Upper lobe of left lung (tissue), 6 donors: ENCODE data around the gene SLC12A7. TPM values are rescaled to one million over a fixed set of nuclear protein-coding genes. Genes with fewer than 3 reads are reported as not detected.

Experiments used
- ATAC-seq, 2 donors: fragments of 200-7000 bp; cut with Tn5 transposase; one replicate each; pipeline ENCODE4 v1.9.1; 2022; ENCODE audit warnings: mild to moderate bottlenecking in 2 of 2, moderate library complexity in 2 of 2; ENCODE audit not compliant: low FRiP score in 2 of 2
- DNase-seq, 2 donors: peaks; one replicate each; pipeline ENCODE4 v3.0.0-alpha.2; 2019 to 2020
- H3K27ac ChIP-seq, 4 donors: fragments of 200-600 bp; sonication (generic); one replicate each; pipeline ENCODE4 v1.5.1; 2016 to 2019
- H3K27me3 ChIP-seq, 4 donors: fragments of 200-600 bp; sonication (generic); one replicate each; pipeline ENCODE4 v1.5.1; 2017 to 2019
- H3K36me3 ChIP-seq, 4 donors: fragments of 200-600 bp; sonication (generic); one replicate each; pipeline ENCODE4 v1.5.1; 2016 to 2019
- H3K4me1 ChIP-seq, 4 donors: fragments of 200-600 bp; sonication (generic); one replicate each; pipeline ENCODE4 v1.5.1; 2018 to 2019
- H3K4me3 ChIP-seq, 4 donors: fragments of 200-600 bp; sonication (generic); one replicate each; pipeline ENCODE4 v1.5.1; 2017 to 2019; ENCODE audit warnings: mild to moderate bottlenecking in 2 of 4, moderate library complexity in 1 of 4
- H3K9me3 ChIP-seq, 4 donors: fragments of 200-600 bp; sonication (generic); one replicate each; pipeline ENCODE4 v1.5.1; 2018 to 2019
- EP300 ChIP-seq, 4 donors: sonication (generic); formaldehyde crosslinking; IDR thresholded peaks; one replicate each; pipeline ENCODE4 v1.5.1; 2017; ENCODE audit warnings: antibody characterized with exemption in 4 of 4, control low read depth in 2 of 4
- POLR2A ChIP-seq, 4 donors: fragments of 450-650 bp; IDR thresholded peaks; one replicate each; pipeline ENCODE4 v1.5.1; 2016 to 2017; ENCODE audit warnings: antibody characterized with exemption in 4 of 4, mild to moderate bottlenecking in 2 of 4
- POLR2AphosphoS5 ChIP-seq, 2 donors: sonication (generic); formaldehyde crosslinking; IDR thresholded peaks; one replicate each; pipeline ENCODE4 v1.5.1; 2017; ENCODE audit warnings: antibody characterized with exemption in 2 of 2
- WGBS, 2 donors: methylation state at CpG; one replicate each; pipeline ENCODE4 v1.1.5; 2017 to 2018; 5-methylcytosine and 5-hydroxymethylcytosine counted together
- total RNA-seq, 6 donors: library from RNA; depleted of rRNA in 4 of 6; stranded (reverse); fragments of >200 nt in 4 of 6; gene quantifications; one replicate each; pipeline versions ENCODE4 v1.1.0 to v1.2.1, GENCODE V29; 2016 to 2021
- TF ChIP-seq, protein P1 (sequence below), 6 experiments: fragments of 450-650 bp in 4 of 6; fragments of 200-600 bp in 2 of 6; sonication (generic) in 2 of 6; IDR thresholded peaks; one replicate each; pipeline ENCODE4 v1.5.1; 2016 to 2019; ENCODE audit warnings: antibody characterized with exemption in 6 of 6
- donor health status: DM: no; HTN: no; CAD: no; lungs with moderate emphysema.
- donor health status: DM: no; HTN: yes; CAD: no; lungs with severe emphysema.

The SLC12A7 gene
- total RNA-seq, 6 donors from 2014 or later, result 31.3 to 138 (median 48.5) TPM

DNA sequence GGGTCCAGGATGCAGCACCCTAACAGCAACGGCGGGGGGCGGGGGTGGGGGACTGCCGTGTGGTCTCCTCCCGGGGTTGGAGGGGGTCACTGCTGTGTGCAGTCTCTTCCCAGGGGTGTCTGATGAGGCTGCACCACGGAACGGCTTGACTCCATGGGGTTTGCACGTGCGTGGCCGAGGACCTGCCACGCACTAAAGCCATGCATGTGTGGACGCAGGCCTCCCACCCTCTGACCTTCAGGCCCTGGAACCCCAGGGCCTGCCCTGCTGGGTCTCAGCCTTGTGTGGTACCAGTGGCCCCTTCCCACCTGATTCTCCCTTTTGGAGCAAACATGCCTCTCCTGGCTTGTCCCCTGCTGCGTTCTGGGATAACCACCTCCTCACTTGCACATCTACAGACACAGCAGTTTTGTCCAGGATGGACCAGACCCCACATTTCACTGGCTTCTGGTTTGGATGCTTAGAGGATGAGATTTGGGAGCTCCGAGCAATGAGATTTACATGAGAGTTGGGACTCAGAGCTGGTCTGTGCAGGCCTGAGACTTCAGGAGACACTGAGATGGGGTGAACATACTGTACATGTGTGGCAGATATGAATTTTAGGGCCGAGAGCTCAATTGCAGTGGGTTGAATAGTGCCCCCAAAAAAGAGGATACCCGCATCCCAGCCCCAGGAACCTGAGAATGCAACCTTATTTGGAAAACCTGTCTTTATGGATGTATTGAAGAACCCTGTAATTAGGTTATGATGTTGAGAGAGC is 45.8 kb downstream of the SLC12A7 start:
- no peaks in the 10 kb centered on the region for H3K4me1 ChIP-seq
- no peak overlapping the region for H3K4me3 ChIP-seq
- peaks cover 3 to 74% (median 37%) of the 10 kb centered on the region in 4 donors for H3K36me3 ChIP-seq
- DNase-seq (peak in 1 of 2 donors; percentile 54), ATAC-seq (no peak)
- TF ChIP-seq POLR2AphosphoS5 (IDR thresholded peaks at IDR 0.05) (no peak), EP300 (IDR thresholded peaks at IDR 0.05) (no peak), POLR2A (IDR thresholded peaks at IDR 0.05) (no peak)
- TF ChIP-seq, protein P1, sequence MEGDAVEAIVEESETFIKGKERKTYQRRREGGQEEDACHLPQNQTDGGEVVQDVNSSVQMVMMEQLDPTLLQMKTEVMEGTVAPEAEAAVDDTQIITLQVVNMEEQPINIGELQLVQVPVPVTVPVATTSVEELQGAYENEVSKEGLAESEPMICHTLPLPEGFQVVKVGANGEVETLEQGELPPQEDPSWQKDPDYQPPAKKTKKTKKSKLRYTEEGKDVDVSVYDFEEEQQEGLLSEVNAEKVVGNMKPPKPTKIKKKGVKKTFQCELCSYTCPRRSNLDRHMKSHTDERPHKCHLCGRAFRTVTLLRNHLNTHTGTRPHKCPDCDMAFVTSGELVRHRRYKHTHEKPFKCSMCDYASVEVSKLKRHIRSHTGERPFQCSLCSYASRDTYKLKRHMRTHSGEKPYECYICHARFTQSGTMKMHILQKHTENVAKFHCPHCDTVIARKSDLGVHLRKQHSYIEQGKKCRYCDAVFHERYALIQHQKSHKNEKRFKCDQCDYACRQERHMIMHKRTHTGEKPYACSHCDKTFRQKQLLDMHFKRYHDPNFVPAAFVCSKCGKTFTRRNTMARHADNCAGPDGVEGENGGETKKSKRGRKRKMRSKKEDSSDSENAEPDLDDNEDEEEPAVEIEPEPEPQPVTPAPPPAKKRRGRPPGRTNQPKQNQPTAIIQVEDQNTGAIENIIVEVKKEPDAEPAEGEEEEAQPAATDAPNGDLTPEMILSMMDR (IDR thresholded peaks at IDR 0.05), result no peak
- no peaks in the 10 kb centered on the region for H3K27me3 ChIP-seq
- no peak overlapping the region for H3K27ac ChIP-seq
- 88 to 97% methylated on average over 11 to 16 of the region's 16 CpGs for WGBS, 2 donors
- H3K9me3 ChIP-seq, result no peaks in the 10 kb centered on the region

DNA sequence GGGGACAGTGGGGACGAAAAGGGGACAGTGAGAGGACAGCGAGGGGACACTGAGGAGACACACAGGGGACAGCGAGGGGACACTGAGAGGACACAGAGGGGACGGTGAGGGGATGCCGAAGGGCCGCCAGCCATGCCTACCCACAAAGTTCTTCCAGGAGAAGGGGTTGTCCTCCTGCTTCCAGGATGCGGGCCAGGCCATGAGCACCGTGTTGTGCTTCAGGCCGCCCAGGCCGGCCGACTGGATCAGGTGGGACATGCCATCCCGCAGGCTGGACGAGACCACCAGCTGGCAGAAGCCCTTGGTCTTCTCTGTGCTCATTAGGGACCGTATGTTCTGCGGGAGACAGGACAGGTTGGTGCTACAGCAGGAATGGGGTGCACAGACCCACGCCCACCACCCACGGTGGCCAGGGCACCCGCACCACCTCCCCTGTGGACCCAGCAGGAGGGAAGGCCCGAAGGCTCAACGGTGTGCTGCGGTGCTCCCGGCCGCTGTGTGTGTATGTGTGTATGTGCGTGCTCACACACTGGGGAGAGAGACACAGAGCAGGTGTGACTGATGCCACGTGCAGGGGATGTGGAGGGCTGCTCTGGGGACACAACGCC is 46.6 kb downstream of the SLC12A7 start:
- ATAC-seq (no peak), DNase-seq (peak in 1 of 2 donors; percentile 80)
- Histone ChIP-seq H3K27me3 (no peaks in the 10 kb centered on the region), H3K9me3 (no peaks in the 10 kb centered on the region), H3K27ac (no peak overlapping the region), H3K36me3 (peaks cover 3 to 80% (median 40%) of the 10 kb centered on the region in 4 donors), H3K4me1 (no peaks in the 10 kb centered on the region), H3K4me3 (no peak overlapping the region)
- TF ChIP-seq, protein P1 (IDR thresholded peaks at IDR 0.05), result no peak
- TF ChIP-seq POLR2A (IDR thresholded peaks at IDR 0.05), result no peak
- no peak for TF ChIP-seq EP300 (IDR thresholded peaks at IDR 0.05)
- TF ChIP-seq POLR2AphosphoS5 (IDR thresholded peaks at IDR 0.05), result no peak
- 86 to 90% methylated on average over 14 to 26 of the region's 26 CpGs for WGBS, 2 donors

DNA sequence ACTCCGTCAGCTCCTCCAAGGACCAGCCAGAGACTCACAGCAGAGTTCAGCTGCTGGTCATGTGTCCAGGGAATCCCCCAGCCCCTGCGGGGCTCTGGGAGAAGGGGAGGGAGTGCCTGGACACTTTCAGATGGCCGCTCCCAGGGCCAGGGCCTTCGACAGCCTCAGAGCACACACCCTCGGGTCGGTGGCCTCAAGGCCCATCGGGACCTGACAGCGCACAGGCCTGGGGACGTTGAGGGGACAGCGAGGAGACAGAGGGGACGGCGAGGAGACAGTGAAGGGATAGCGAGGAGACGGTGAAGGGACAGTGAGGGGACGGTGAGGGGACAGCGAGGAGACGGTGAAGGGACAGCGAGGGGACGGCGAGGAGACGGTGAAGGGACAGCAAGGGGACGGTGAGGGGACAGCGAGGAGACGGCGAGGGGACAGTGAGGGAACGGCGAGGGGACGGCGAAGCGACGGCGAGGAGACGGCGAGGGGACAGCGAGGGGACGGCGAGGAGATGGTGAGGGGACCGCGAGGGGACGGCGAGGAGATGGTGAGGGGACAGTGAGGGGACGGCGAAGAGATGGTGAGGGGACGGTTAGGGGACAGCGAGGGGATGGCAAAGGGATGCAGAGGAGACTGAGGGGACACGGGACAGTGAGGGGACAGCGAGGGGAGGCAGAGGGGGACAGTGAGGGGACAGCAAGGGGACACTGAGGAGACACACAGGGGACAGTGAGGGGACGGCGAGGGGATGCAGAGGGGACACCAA is 47.3 kb downstream of the SLC12A7 start:
- DNase-seq, result peak in 1 of 2 donors; percentile 55
- Histone ChIP-seq H3K36me3 (peaks cover 3 to 85% (median 46%) of the 10 kb centered on the region in 4 donors), H3K4me1 (no peaks in the 10 kb centered on the region), H3K27me3 (no peaks in the 10 kb centered on the region), H3K9me3 (no peaks in the 10 kb centered on the region), H3K27ac (no peak overlapping the region), H3K4me3 (no peak overlapping the region)
- no peak for ATAC-seq
- TF ChIP-seq, protein P1 (IDR thresholded peaks at IDR 0.05), result no peak
- 85 to 86% methylated on average over 45 to 47 of the region's 49 CpGs for WGBS, 2 donors

DNA sequence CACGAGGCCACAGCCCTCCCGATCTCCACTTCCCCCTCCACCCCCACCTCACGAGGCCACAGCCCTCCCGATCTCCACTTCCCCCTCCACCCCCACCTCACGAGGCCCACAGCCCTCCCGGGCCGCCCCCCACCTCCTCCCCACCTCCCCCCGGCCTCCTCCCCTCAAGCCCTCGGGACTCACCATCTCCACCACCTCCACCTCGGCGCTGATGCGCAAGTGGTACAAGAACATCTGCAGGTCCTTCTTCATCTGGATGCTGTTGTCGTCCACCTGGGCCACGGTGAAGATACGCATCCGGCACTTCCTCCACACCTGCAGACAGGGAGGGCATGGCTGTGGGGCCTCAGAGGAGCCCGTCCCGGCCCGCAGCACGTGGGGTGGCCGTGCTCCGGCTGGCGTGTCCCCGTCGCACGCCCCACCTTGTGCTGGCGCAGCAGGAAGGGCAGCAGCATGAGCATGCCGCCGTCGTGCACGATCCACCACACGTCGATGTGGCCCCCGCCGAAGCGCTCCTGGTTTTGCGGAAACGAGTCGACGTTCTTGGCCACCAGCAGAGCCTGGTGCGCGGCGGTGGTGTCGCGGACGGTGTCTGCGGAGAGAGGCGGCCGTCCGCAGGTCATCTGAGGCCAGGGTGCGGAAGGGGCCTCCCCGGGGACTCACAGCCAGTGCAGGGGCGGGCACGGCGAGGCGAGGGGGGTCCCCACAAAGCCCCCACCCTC is 48.0 kb downstream of the SLC12A7 start:
- Histone ChIP-seq H3K36me3 (peaks cover 0 to 85% (median 48%) of the 10 kb centered on the region in 4 donors), H3K27ac (no peak overlapping the region), H3K27me3 (no peaks in the 10 kb centered on the region), H3K9me3 (no peaks in the 10 kb centered on the region), H3K4me3 (no peak overlapping the region), H3K4me1 (no peaks in the 10 kb centered on the region)
- DNase-seq (peak in 1 of 2 donors; percentile 78), ATAC-seq (no peak)
- 96 to 97% methylated on average over 15 to 49 of the region's 56 CpGs for WGBS, 2 donors
- TF ChIP-seq, protein P1 (IDR thresholded peaks at IDR 0.05), result no peak
- TF ChIP-seq POLR2AphosphoS5 (IDR thresholded peaks at IDR 0.05) (no peak), EP300 (IDR thresholded peaks at IDR 0.05) (no peak), POLR2A (IDR thresholded peaks at IDR 0.05) (no peak)
